Astrocyte of the spinal cord (primary cell): Measurements from ENCODE around the gene DOCK4.

Source experiments
- DNase-seq: peaks from one replicate; pipeline ENCODE4 v3.0.0; 2011; ENCODE audit warnings: low read depth, low spot score
- H3K4me3 ChIP-seq: 2 replicates; pipeline ENCODE4 v1.5.1; 2011; ENCODE audit warnings: low read depth, mild to moderate bottlenecking, low read length, moderate library complexity
- CTCF ChIP-seq: IDR thresholded peaks from 2 replicates; pipeline ENCODE4 v1.5.1; 2012; ENCODE audit warnings: low read depth, mild to moderate bottlenecking, low read length, inconsistent platforms
- in situ Hi-C: cut with HindIII; loops from 2 replicates; pipeline ENCODE4 v1.10.0; 2017; ENCODE audit warnings: low sequenced_read_pairs

The DOCK4 gene

GRCh38 chr7:112160130-112160770, 45.9 kb downstream of the DOCK4 start:
- no peak overlapping the region for H3K4me3 ChIP-seq
- peak; percentile 52 for DNase-seq
- in situ Hi-C loops, result no loop called here
- no peak for TF ChIP-seq CTCF

DNA sequence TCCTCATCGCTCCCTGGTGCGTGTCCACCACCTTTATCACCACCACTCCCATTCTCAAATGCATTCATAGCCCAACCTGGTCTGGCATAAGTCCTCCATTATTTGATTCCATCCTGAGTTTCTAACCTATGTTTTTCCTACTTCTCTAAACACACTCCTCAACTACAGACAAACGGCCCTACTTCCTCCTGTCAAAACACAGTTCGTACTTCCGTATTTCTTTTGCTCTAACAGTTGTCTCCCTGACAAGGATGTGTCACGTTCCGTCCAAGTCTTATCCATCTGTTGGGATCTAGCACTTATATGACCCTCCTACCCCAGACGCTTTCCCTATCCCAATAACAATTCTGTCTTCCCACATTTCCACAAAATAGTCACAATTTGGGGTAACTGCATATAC, 46.8 kb downstream of the DOCK4 start:
- no peak for TF ChIP-seq CTCF
- DNase-seq, result no peak
- no peak overlapping the region for H3K4me3 ChIP-seq
- in situ Hi-C loops, result no loop called here

DNA sequence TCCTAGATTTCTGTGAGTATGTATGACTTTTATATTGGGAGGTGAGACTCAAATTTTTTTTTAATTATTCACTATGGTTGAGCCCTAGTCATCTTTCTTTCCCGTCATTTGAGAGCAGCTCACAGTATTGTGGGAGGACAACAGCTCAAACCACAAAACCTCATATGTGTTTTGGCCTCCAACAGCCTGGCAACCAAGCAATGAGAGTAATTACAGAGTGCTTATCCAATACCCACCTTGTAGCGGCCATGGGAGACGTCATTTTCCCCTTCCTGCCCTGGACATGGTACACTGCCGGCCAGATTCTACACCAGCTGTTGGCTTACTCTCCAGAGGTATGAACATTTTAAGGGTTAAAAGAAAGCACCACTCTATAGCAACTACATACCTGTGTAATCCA, 49.1 kb downstream of the DOCK4 start:
- no peak overlapping the region for H3K4me3 ChIP-seq
- no peak for TF ChIP-seq CTCF
- in situ Hi-C loops, result no loop called here
- DNase-seq, result peak; percentile 93

DNA sequence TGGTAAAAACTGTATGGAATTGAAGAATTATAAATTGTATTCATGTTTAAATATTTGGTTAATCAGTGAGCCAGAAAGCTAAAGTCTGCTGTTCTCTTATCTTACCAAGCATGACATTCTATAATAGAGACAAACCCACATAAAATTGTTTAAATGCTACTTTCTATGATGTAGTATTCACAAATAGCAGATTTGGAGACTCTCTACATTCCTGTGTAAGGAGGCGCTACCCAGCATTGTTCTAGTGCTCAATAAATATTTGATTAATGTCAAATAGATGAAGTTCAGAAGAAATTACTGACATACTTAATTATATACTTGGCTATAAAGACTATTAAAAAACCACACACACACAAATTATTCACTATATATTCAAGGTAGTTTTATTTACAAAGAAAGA, 49.8 kb downstream of the DOCK4 start:
- in situ Hi-C loops, result no loop called here
- no peak for TF ChIP-seq CTCF
- DNase-seq, result no peak
- no peak overlapping the region for H3K4me3 ChIP-seq

DNA sequence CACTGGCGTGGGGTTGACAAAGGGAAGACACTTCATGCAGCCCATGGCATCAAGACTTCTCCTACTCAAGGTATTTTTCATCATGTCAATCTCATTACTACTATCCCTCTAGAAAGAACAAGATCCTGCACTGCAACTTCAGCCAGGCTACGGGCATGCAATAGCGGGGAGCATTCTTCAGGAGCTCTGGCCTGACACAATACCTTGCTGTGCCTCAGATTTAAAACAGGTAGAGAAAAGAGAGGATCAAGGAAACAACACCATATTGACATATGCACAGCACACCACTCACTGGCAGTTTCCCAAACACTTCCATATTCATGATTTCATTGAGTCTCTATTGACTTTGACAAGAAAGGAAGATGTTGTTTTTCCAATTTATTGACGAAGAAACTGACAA, 51.5 kb downstream of the DOCK4 start:
- DNase-seq, result no peak
- no peak overlapping the region for H3K4me3 ChIP-seq
- TF ChIP-seq CTCF, result no peak
- in situ Hi-C loops, result no loop called here

DNA sequence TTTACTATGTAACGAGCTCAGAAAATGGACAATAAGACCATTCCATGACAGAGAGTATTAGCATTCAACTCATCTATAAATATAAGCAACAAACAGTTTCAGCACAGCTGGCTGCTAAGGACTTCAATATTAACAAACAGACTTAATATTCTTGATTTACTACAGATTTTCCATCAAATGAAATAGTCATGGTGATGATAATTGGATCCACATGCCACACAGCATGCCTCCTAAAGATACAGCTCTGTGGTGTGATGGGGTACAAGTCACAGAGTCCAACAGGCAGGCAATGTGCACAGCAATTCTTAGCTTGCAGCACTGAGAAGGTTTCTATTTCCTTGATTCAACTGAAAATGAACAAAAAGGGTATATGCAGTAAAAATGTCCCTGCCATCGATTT, 54.0 kb downstream of the DOCK4 start:
- DNase-seq, result no peak
- TF ChIP-seq CTCF, result no peak
- in situ Hi-C loops, result no loop called here
- no peak overlapping the region for H3K4me3 ChIP-seq
